Thyroid gland (tissue), 4 donors: Measurements from ENCODE around the gene FRMD4A. TPM values are rescaled to one million over a fixed set of nuclear protein-coding genes. Genes with fewer than 3 reads are reported as not detected.
"Not testable (repeated sequence)": the region's sequence is repeated elsewhere in the genome, so short reads cannot be mapped to it uniquely, and the experiment has no call there.

Source experiments
- DNase-seq, 2 donors: peaks; one replicate each; pipeline ENCODE4 v3.0.0-alpha.2; 2019
- H3K27ac ChIP-seq, 3 donors: fragments of 200-600 bp; sonication (generic); 1 replicate in 2 of 3; 2 replicates in 1 of 3; pipeline ENCODE4 v1.5.1; 2016 to 2019; ENCODE audit warnings: mild to moderate bottlenecking in 1 of 3, moderate library complexity in 1 of 3
- H3K27me3 ChIP-seq: fragments of 200-600 bp; sonication (generic); one replicate; pipeline ENCODE4 v1.5.1; 2019
- H3K36me3 ChIP-seq, 2 donors: fragments of 200-600 bp; sonication (generic); one replicate each; pipeline ENCODE4 v1.5.1; 2016 to 2019
- H3K4me1 ChIP-seq, 2 donors: fragments of 200-600 bp; sonication (generic); one replicate each; pipeline ENCODE4 v1.5.1; 2017 to 2019
- H3K4me3 ChIP-seq, 3 donors: fragments of 200-600 bp; sonication (generic); replicated peaks in 1 of 3; 1 replicate in 2 of 3; 2 replicates in 1 of 3; pipeline ENCODE4 v1.5.1; 2016; ENCODE audit warnings: mild to moderate bottlenecking in 1 of 3
- H3K9me3 ChIP-seq: fragments of 200-600 bp; sonication (generic); one replicate; pipeline ENCODE4 v1.5.1; 2017
- POLR2A ChIP-seq, 2 donors: fragments of 450-650 bp; IDR thresholded peaks; one replicate each; pipeline ENCODE4 v1.6.1; 2017; ENCODE audit warnings: antibody characterized with exemption in 2 of 2, mild to moderate bottlenecking in 2 of 2, moderate library complexity in 1 of 2
- WGBS, 2 donors: methylation state at CpG; one replicate each; pipeline ENCODE4 v1.1.5; 2017; 5-methylcytosine and 5-hydroxymethylcytosine counted together
- intact Hi-C: fragments of 100-400 bp; cut with DNase I; formaldehyde crosslinking; loops from one replicate; pipeline ENCODE4 v1.15.1; 2023
- total RNA-seq, 4 donors: library from RNA; depleted of rRNA; stranded (reverse); fragments of >200 nt; gene quantifications; one replicate each; pipeline ENCODE4 v1.2.3, GENCODE V29; 2016
- TF ChIP-seq, protein P1 (sequence below), 6 experiments: fragments of 200-600 bp in 3 of 6; fragments of 450-650 bp in 3 of 6; sonication (generic) in 3 of 6; IDR thresholded peaks; one replicate each; pipeline ENCODE4 v1.5.1; 2016 to 2019; ENCODE audit warnings: antibody characterized with exemption in 6 of 6, mild to moderate bottlenecking in 2 of 6, inconsistent platforms in 1 of 6, moderate library complexity in 1 of 6

Gene FRMD4A
- total RNA-seq, 4 donors from 2014 or later = 10.6 to 18.6 (median 16.3) TPM

DNA sequence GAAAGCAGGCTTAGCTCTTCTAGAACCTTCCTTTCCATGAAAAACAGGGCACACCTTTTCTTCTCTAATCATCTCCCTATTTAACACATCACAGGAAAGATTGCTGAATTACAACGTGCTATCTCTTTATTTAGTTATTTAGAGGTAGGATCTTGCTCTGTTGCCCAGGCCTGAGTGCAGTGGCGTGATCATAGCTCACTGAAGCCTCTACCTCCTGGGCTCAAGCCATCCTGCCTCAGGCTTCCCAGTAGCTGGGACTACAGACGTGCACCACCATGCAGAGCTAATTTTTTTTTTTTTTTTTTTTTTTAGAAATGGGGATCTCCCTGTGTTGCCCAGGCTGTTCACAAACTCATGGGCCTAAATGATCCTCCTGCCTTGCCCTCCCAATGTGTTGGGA, 492.8 kb downstream of the FRMD4A start:
- TF ChIP-seq, protein P1, sequence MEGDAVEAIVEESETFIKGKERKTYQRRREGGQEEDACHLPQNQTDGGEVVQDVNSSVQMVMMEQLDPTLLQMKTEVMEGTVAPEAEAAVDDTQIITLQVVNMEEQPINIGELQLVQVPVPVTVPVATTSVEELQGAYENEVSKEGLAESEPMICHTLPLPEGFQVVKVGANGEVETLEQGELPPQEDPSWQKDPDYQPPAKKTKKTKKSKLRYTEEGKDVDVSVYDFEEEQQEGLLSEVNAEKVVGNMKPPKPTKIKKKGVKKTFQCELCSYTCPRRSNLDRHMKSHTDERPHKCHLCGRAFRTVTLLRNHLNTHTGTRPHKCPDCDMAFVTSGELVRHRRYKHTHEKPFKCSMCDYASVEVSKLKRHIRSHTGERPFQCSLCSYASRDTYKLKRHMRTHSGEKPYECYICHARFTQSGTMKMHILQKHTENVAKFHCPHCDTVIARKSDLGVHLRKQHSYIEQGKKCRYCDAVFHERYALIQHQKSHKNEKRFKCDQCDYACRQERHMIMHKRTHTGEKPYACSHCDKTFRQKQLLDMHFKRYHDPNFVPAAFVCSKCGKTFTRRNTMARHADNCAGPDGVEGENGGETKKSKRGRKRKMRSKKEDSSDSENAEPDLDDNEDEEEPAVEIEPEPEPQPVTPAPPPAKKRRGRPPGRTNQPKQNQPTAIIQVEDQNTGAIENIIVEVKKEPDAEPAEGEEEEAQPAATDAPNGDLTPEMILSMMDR (IDR thresholded peaks at IDR 0.05) = no peak
- no peak for TF ChIP-seq POLR2A (IDR thresholded peaks at IDR 0.05)
- Histone ChIP-seq H3K36me3 (no peaks in the 10 kb centered on the region), H3K27ac (peak overlapping the region in 2 of 3 donors; percentile 70 to 71), H3K4me3 (no peak overlapping the region), H3K9me3 (no peaks in the 10 kb centered on the region), H3K4me1 (peaks cover 49 to 55% of the 10 kb centered on the region in 2 donors), H3K27me3 (no peaks in the 10 kb centered on the region)
- intact Hi-C loops = no loop called here
- no peak for DNase-seq
- 96 to 97% methylated on average over 3 of the region's 3 CpGs for WGBS, 2 donors

DNA sequence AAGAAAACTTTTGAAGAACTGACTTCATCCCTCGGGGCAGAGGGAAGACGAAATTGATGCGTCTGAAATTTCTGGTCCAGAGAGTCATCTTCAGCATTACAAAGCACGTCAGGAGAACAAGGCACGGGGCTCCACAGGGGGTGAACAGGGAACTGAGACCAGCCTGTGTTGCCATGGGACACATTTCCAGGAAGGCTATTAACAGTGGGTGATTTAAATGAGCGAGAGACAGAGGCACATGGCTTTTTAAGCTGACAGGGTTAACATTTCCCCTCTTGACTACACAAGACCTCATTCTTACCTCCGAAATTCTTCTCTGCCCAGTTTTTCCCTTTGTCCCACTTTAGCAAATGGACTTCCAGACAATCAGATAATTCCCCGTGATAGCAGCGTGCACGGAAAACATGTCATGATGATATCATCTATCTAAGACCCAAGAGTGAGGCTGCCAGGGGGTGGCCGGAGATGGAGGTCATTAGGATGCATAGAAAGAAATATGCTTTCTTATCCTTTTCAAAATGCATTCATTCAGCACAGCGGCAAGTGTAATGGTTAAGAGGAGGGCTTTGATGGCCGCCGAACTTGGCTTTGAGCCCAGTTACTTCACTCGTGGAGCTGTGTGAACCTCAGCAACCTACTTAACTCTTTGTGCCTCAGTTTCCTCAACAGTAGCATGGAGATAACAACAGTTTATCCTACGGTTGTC, 496.0 kb downstream of the FRMD4A start:
- Histone ChIP-seq H3K4me1 (peaks cover 42 to 54% of the 10 kb centered on the region in 2 donors), H3K36me3 (no peaks in the 10 kb centered on the region), H3K9me3 (no peaks in the 10 kb centered on the region), H3K27ac (peak overlapping the region in 2 of 3 donors; percentile 3 to 65), H3K27me3 (no peaks in the 10 kb centered on the region), H3K4me3 (no peak overlapping the region)
- intact Hi-C loops = no loop called here
- TF ChIP-seq, protein P1 (IDR thresholded peaks at IDR 0.05) = no peak
- DNase-seq = peak; percentile 57 to 68
- WGBS, 2 donors = 29 to 39% methylated on average over 16 of the region's 16 CpGs

DNA sequence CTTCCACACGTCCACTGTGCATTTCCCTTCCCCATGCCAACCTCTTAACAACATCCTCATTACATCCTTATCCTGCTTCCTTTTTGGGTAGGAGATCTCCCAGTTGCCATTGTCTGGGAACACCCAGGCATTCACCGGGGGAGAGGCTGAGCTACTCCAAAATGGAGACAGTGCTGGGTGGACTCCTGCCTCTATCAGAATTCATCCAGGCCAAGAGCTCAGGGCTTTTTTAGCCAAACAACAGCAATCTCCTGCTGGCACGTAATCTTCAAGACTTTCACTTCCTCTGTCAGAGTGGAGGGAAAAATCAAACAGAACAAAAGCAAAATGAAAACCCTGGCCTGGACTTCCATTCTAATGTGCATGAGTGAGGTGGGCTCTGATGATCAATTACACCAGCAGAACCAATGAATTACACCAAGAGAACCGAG, 499.0 kb downstream of the FRMD4A start:
- no peak overlapping the region for H3K4me3 ChIP-seq
- no peaks in the 10 kb centered on the region for H3K9me3 ChIP-seq
- intact Hi-C loops = no loop called here
- no peak for DNase-seq
- no peaks in the 10 kb centered on the region for H3K27me3 ChIP-seq
- TF ChIP-seq, protein P1 (IDR thresholded peaks at IDR 0.05) = no peak
- no peak for TF ChIP-seq POLR2A (IDR thresholded peaks at IDR 0.05)
- H3K36me3 ChIP-seq = no peaks in the 10 kb centered on the region
- peaks cover 28 to 35% of the 10 kb centered on the region in 2 donors for H3K4me1 ChIP-seq
- 34 to 40% methylated on average over 4 of the region's 4 CpGs for WGBS, 2 donors
- peak overlapping the region in 2 of 3 donors; percentile 33 to 47 for H3K27ac ChIP-seq

DNA sequence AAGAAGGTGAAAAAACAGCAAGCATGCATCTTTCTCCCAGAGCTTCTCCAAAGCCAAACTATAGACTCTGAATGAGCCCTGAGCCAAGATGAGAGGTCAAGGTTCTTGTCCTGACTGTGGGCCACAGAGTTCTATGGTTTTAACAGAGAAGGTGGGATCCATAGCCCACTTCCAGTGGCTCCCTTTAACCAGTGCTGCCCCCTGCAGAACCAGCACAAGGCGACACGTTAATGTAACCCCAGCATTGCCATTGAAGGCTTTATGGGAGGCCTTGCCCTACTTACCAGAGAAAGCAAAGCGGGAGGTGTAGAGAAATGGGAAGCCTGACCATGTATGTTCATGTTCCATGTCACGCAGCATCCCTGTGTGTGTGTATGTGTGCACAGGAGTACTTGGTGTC, 500.3 kb downstream of the FRMD4A start:
- no peaks in the 10 kb centered on the region for H3K27me3 ChIP-seq
- TF ChIP-seq POLR2A (IDR thresholded peaks at IDR 0.05) = no peak
- TF ChIP-seq, protein P1 (IDR thresholded peaks at IDR 0.05) = no peak
- H3K36me3 ChIP-seq = no peaks in the 10 kb centered on the region
- no peak for DNase-seq
- H3K4me3 ChIP-seq = no peak overlapping the region
- no peak overlapping the region for H3K27ac ChIP-seq
- WGBS, 2 donors = 97% methylated on average over 4 of the region's 4 CpGs
- intact Hi-C loops = no loop called here
- H3K9me3 ChIP-seq = no peaks in the 10 kb centered on the region
- peaks cover 20 to 32% of the 10 kb centered on the region in 2 donors for H3K4me1 ChIP-seq

DNA sequence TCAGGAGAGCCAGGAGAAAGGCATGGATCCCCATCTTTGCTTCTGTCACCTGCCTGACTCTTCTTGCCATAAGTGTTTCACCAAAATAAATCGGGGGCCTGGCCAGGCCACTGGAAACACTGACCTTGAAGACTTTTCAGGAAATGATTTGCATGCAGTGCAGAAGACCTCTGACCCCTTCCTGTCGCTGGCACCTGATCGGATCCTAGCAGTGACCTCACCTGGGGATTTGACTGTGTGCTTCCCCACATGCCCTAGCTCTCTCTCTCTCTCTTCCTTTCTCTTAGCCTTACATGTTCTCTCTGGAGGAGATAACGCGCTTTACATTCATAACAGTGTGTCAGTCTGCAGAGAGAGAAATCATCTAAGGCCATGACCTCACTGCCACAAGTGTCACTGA, 500.9 kb downstream of the FRMD4A start:
- no peak overlapping the region for H3K4me3 ChIP-seq
- intact Hi-C loops = no loop called here
- H3K27me3 ChIP-seq = no peaks in the 10 kb centered on the region
- no peak overlapping the region for H3K27ac ChIP-seq
- H3K4me1 ChIP-seq = peaks cover 15 to 26% of the 10 kb centered on the region in 2 donors
- no peak for TF ChIP-seq POLR2A (IDR thresholded peaks at IDR 0.05)
- TF ChIP-seq, protein P1 (IDR thresholded peaks at IDR 0.05) = no peak
- WGBS, 2 donors = 91 to 97% methylated on average over 5 of the region's 5 CpGs
- H3K9me3 ChIP-seq = no peaks in the 10 kb centered on the region
- no peak for DNase-seq
- H3K36me3 ChIP-seq = no peaks in the 10 kb centered on the region

DNA sequence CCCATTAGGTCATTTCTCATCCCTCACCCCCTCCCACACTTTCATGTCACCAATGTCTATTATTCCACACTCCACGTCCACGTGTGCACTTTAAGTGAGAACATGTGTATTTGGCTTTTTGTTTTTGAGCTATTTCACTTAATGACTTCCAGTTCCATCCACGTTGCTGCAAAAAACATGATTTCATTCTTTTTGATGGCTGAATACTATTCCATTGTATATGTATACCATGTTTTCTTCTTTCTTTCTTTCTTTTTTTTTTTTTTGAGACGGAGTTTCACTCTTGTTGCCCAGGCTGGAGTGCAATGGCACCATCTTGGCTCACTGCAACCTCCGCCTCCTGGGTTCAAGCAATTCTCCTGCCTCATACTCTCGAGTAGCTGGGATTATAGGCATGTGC, 502.4 kb downstream of the FRMD4A start:
- H3K4me3 ChIP-seq, H3K9me3 ChIP-seq, H3K27me3 ChIP-seq, H3K36me3 ChIP-seq, DNase-seq, intact Hi-C loops, H3K27ac ChIP-seq: not testable (repeated sequence)
- WGBS, 2 donors = 81 to 82% methylated on average over 6 of the region's 6 CpGs
- peaks cover 6 to 18% of the 10 kb centered on the region in 2 donors for H3K4me1 ChIP-seq
